NT2/D1 (cell line): ENCODE results near the gene ATP9A.

Source experiments
- SUZ12 ChIP-seq: IDR thresholded peaks from 2 replicates; pipeline ENCODE4 v1.6.1; 2011; ENCODE audit not compliant: insufficient read length, insufficient read depth; ENCODE audit errors: extremely low read depth
- YY1 ChIP-seq: IDR thresholded peaks from 2 replicates; pipeline ENCODE4 v1.6.1; 2011; ENCODE audit not compliant: insufficient read length, insufficient read depth

- TF ChIP-seq YY1 (no peak), SUZ12 (no peak)
Observed at GRCh38 chr20:51659491-51660050, 108.6 kb downstream of the ATP9A start.
